WTC11 (cell line): ENCODE data around the gene CROCC. TPM values are rescaled to one million over a fixed set of nuclear protein-coding genes. Genes with fewer than 3 reads are reported as not detected.

Experiments
- ATAC-seq: fragments of 200-7000 bp; cut with Tn5 transposase; 2 replicates; pipeline ENCODE4 v1.10.0; 2021; ENCODE audit warnings: mild to moderate bottlenecking, moderate library complexity
- CTCF ChIA-PET: fragments of 300-600 bp; sonication (Branson Sonifier 250); formaldehyde crosslinking; loops from one replicate; lab custom pipeline; 2021; ENCODE audit warnings: antibody characterized with exemption; lab: Charles Lee
- POLR2A ChIA-PET: fragments of 350-600 bp; sonication (Branson Sonifier 250); formaldehyde crosslinking; loops from one replicate; lab custom pipeline; 2021; ENCODE audit warnings: antibody characterized with exemption; lab: Charles Lee
- DNase-seq: peaks from one replicate; pipeline ENCODE4 v3.0.0; 2021; ENCODE audit warnings: low spot score
- H3K27ac Mint-ChIP-seq: 2 replicates; pipeline ENCODE4 v1.8.0; 2021; ENCODE audit warnings: mixed read lengths
- H3K27me3 Mint-ChIP-seq: 2 replicates; pipeline ENCODE4 v1.8.0; 2021; ENCODE audit warnings: low read depth, mild to moderate bottlenecking, moderate library complexity, mixed read lengths
- H3K36me3 Mint-ChIP-seq: 2 replicates; pipeline ENCODE4 v1.8.0; 2021; ENCODE audit warnings: mixed read lengths
- H3K4me1 Mint-ChIP-seq: 2 replicates; pipeline ENCODE4 v1.8.0; 2022; ENCODE audit warnings: mixed read lengths
- H3K4me3 Mint-ChIP-seq: 2 replicates; pipeline ENCODE4 v1.8.0; 2021; ENCODE audit warnings: mild to moderate bottlenecking, moderate library complexity, mixed read lengths
- H3K9me3 Mint-ChIP-seq: 2 replicates; pipeline ENCODE4 v1.8.0; 2021; ENCODE audit warnings: mixed read lengths
- AR ChIP-seq: fragments of 250-450 bp; sonication (Bioruptor Pico); IDR thresholded peaks from 2 replicates; pipeline ENCODE4 v1.9.0; 2021; ENCODE audit warnings: mild to moderate bottlenecking
- E2F1 ChIP-seq: sonication (generic); formaldehyde crosslinking; IDR thresholded peaks from 2 replicates; pipeline ENCODE4 v1.8.0; 2022; ENCODE audit warnings: mild to moderate bottlenecking, missing genetic modification reagents
- ESRRA ChIP-seq: sonication (generic); formaldehyde crosslinking; IDR thresholded peaks from 2 replicates; pipeline ENCODE4 v1.8.1; 2022; ENCODE audit warnings: mild to moderate bottlenecking, missing genetic modification reagents, borderline replicate concordance
- ETV6 ChIP-seq: sonication (generic); formaldehyde crosslinking; IDR thresholded peaks from 2 replicates; pipeline ENCODE4 v1.8.1; 2022; ENCODE audit warnings: mild to moderate bottlenecking, missing genetic modification reagents
- FOXK1 ChIP-seq: sonication (generic); formaldehyde crosslinking; IDR thresholded peaks from 2 replicates; pipeline ENCODE4 v1.8.0; 2022; ENCODE audit warnings: mild to moderate bottlenecking, moderate library complexity, missing genetic modification reagents
- FOXP4 ChIP-seq: sonication (generic); formaldehyde crosslinking; IDR thresholded peaks from 2 replicates; pipeline ENCODE4 v1.8.0; 2022; ENCODE audit warnings: mild to moderate bottlenecking, missing genetic modification reagents
- GRHL2 ChIP-seq: fragments of 250-450 bp; sonication (Bioruptor Pico); IDR thresholded peaks from 2 replicates; pipeline ENCODE4 v1.8.0; 2022; ENCODE audit warnings: mild to moderate bottlenecking, moderate library complexity; ENCODE audit not compliant: insufficient replicate concordance, severe bottlenecking
- KAT7 ChIP-seq: sonication (generic); formaldehyde crosslinking; IDR thresholded peaks from 2 replicates; pipeline ENCODE4 v1.8.1; 2023; ENCODE audit warnings: missing genetic modification reagents, mild to moderate bottlenecking, borderline replicate concordance
- NFYB ChIP-seq: sonication (generic); formaldehyde crosslinking; conservative IDR thresholded peaks from 2 replicates; pipeline ENCODE4 v1.8.0; 2022; ENCODE audit warnings: low read depth, missing genetic modification reagents
- SMAD3 ChIP-seq: sonication (generic); formaldehyde crosslinking; IDR thresholded peaks from 2 replicates; pipeline ENCODE4 v1.8.0; 2022; ENCODE audit warnings: missing genetic modification reagents, mild to moderate bottlenecking, borderline replicate concordance
- TCF7 ChIP-seq: sonication (generic); formaldehyde crosslinking; IDR thresholded peaks from 2 replicates; pipeline ENCODE4 v1.8.0; 2022; ENCODE audit warnings: mild to moderate bottlenecking, low read depth, missing genetic modification reagents, moderate library complexity
- ZBTB21 ChIP-seq: sonication (generic); formaldehyde crosslinking; IDR thresholded peaks from 2 replicates; pipeline ENCODE4 v1.8.1; 2023; ENCODE audit warnings: mild to moderate bottlenecking, missing genetic modification reagents, borderline replicate concordance
- ZNF219 ChIP-seq: sonication (generic); formaldehyde crosslinking; IDR thresholded peaks from 2 replicates; pipeline ENCODE4 v1.8.0; 2023; ENCODE audit warnings: missing genetic modification reagents, mild to moderate bottlenecking, borderline replicate concordance
- ZNF396 ChIP-seq: fragments of 250-450 bp; sonication (Bioruptor Pico); IDR thresholded peaks from 2 replicates; pipeline ENCODE4 v1.8.0; 2021; ENCODE audit warnings: mild to moderate bottlenecking, moderate library complexity, borderline replicate concordance
- ZNF532 ChIP-seq: fragments of 250-450 bp; sonication (Bioruptor Pico); IDR thresholded peaks from 2 replicates; pipeline ENCODE4 v1.9.0; 2021; ENCODE audit warnings: mild to moderate bottlenecking, borderline replicate concordance
- total RNA-seq: library from RNA; stranded (reverse); gene quantifications from 3 replicates; pipeline ENCODE4 v1.2.3, GENCODE V29; 2021
- TF ChIP-seq, protein P1 (sequence below): sonication (generic); formaldehyde crosslinking; IDR thresholded peaks from 2 replicates; pipeline ENCODE4 v1.8.0; 2022; ENCODE audit warnings: mild to moderate bottlenecking, missing genetic modification reagents
- TF ChIP-seq, protein P2 (sequence below): sonication (generic); formaldehyde crosslinking; conservative IDR thresholded peaks from 2 replicates; pipeline ENCODE4 v1.8.1; 2022; ENCODE audit warnings: mild to moderate bottlenecking, missing genetic modification reagents

CROCC gene
- total RNA-seq, 1 experiment from 2014 or later: 75.6 TPM

DNA sequence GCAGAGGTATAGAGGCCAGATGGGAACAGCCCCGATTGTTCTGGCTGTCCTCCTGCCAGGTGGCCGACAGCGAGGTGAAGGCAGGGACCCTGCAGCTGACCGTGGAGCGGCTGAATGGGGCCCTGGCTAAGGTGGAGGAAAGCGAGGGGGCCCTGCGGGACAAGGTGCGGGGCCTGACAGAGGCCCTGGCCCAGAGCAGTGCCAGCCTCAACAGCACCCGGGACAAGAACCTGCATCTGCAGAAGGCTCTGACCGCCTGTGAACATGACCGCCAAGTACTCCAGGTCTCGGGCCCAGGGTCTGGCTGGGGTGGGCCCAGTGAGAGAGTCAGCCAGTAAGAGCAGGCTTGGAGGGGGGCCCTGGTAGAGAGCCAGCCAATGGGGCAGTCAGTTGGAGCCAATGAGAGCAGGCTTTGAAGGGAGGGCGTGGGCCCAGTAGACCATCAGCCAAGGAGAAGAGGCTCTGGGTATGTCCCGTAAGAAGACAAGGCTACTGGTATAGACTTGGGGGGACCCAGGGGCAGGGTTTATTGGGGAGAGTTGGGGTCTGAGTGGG is 47.4 kb downstream of the CROCC start (continued):
- TF ChIP-seq, protein P1, sequence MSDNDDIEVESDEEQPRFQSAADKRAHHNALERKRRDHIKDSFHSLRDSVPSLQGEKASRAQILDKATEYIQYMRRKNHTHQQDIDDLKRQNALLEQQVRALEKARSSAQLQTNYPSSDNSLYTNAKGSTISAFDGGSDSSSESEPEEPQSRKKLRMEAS (CRISPR knock-in tag): no peak
- TF ChIP-seq ETV6 (CRISPR knock-in tag): no peak

DNA sequence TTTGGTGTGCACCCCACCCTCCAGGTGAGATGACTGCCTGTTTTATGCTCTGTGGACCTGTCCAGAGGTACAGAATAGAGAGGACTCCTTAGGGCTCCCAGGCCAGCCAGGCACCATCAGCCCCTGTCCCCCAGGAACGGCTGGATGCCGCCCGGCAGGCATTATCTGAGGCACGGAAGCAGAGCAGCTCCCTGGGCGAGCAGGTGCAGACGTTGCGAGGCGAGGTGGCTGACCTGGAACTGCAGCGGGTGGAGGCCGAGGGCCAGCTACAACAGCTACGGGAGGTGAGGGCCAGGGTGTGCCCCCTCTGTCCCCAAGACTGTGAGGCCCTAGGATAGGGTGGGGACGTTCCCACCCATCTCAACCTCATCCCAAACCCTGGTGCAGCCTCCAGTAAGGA is 47.9 kb downstream of the CROCC start:
- H3K36me3 Mint-ChIP-seq: peaks cover 26% of the 10 kb centered on the region
- no peaks in the 10 kb centered on the region for H3K9me3 Mint-ChIP-seq
- CTCF ChIA-PET: interaction anchor here (3.7 kb wide), 1 partner anchor 17 kb away, joined by 20 read pairs; no protein-coding TSS in a partner anchor
- POLR2A ChIA-PET: interaction anchor here (0.6 kb wide), 1 partner anchor 46 kb away, joined by 5 read pairs; no protein-coding TSS in a partner anchor
- no peak overlapping the region for H3K4me3 Mint-ChIP-seq
- DNase-seq (no peak), ATAC-seq (no peak)
- H3K4me1 Mint-ChIP-seq: peaks cover 13% of the 10 kb centered on the region
- H3K27ac Mint-ChIP-seq: peak overlapping the region; percentile 45
- H3K27me3 Mint-ChIP-seq: no peaks in the 10 kb centered on the region
- no peak for TF ChIP-seq NFYB (CRISPR knock-in tag)

DNA sequence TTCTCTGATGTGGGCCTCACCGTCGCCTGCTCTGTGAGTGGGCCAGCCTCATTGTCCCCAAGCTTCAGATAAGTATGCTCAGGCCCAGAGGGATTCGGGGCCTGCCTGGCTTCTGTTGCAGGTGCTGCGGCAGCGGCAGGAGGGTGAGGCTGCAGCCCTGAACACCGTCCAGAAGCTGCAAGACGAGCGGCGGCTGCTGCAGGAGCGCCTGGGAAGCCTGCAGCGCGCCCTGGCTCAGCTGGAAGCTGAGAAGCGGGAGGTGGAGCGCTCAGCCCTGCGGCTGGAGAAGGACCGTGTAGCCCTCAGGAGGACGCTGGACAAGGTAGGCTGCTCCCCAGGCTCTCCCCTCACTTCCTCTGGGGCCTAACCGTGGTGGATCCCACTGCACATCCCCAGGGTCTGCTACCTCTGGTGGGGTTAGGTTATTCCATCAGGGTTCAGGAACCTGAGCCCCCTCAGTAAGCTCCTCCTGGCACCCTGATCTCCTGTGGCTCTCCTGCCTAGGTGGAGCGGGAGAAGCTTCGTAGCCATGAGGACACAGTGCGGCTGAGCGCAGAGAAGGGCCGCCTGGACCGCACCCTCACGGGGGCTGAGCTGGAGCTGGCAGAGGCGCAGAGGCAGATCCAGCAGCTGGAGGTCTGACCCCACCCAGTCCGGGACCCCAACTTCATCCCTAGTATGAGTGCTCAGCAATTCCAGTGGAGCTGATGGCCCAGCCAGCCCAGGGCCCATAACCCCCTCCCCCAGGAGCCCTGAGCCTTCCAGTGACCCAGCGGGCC is 48.6 kb downstream of the CROCC start:
- no peaks in the 10 kb centered on the region for H3K9me3 Mint-ChIP-seq
- ChIA-PET CTCF (interaction anchor here (0.6 to 3.7 kb wide), 3 partner anchors 10 to 16 kb away, joined by 3 to 20 read pairs (median 8); no protein-coding TSS in a partner anchor), POLR2A (interaction anchor here (0.6 kb wide), 1 partner anchor 46 kb away, joined by 5 read pairs; no protein-coding TSS in a partner anchor)
- peaks cover 20% of the 10 kb centered on the region for H3K36me3 Mint-ChIP-seq
- DNase-seq (no peak), ATAC-seq (no peak)
- H3K4me3 Mint-ChIP-seq: no peak overlapping the region
- no peaks in the 10 kb centered on the region for H3K27me3 Mint-ChIP-seq
- peak overlapping the region; percentile 53 for H3K27ac Mint-ChIP-seq
- H3K4me1 Mint-ChIP-seq: peaks cover 18% of the 10 kb centered on the region
- no peak for TF ChIP-seq E2F1 (CRISPR knock-in tag)
- no peak for TF ChIP-seq FOXP4 (CRISPR knock-in tag)
- no peak for TF ChIP-seq ZNF219 (CRISPR knock-in tag)
- TF ChIP-seq ZNF396 (CRISPR knock-in tag): no peak
- no peak for TF ChIP-seq FOXK1 (CRISPR knock-in tag)
- TF ChIP-seq ESRRA: no peak
- no peak for TF ChIP-seq SMAD3 (CRISPR knock-in tag)
- TF ChIP-seq TCF7 (CRISPR knock-in tag): no peak
- TF ChIP-seq, protein P2, sequence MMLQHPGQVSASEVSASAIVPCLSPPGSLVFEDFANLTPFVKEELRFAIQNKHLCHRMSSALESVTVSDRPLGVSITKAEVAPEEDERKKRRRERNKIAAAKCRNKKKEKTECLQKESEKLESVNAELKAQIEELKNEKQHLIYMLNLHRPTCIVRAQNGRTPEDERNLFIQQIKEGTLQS (CRISPR knock-in tag): no peak
- no peak for TF ChIP-seq AR (CRISPR knock-in tag)
- no peak for TF ChIP-seq GRHL2 (CRISPR knock-in tag)
- TF ChIP-seq ZBTB21 (CRISPR knock-in tag): no peak
- TF ChIP-seq KAT7: no peak
- TF ChIP-seq ZNF532 (CRISPR knock-in tag): no peak
